GM12878 (cell line): ENCODE measurements around the gene PRR35. TPM values are rescaled to one million over a fixed set of nuclear protein-coding genes. Genes with fewer than 3 reads are reported as not detected.

Experiments used
- CHD1 ChIP-seq: IDR thresholded peaks from 2 replicates; pipeline ENCODE4 v1.6.1; 2012; ENCODE audit warnings: low read depth, low read length, improper control_type of control experiment
- CHD2 ChIP-seq: IDR thresholded peaks from 2 replicates; pipeline ENCODE4 v1.6.1; 2011; ENCODE audit warnings: low read depth, low read length, improper control_type of control experiment, borderline replicate concordance
- FOXK2 ChIP-seq: fragments of 450-650 bp; IDR thresholded peaks from 2 replicates; pipeline ENCODE4 v1.6.1; 2017; ENCODE audit warnings: mild to moderate bottlenecking, moderate library complexity
- MEF2B ChIP-seq: fragments of 450-650 bp; IDR thresholded peaks from 2 replicates; pipeline ENCODE4 v1.6.1; 2018; ENCODE audit warnings: mild to moderate bottlenecking, moderate library complexity; ENCODE audit not compliant: partially characterized antibody, poor library complexity, severe bottlenecking
- SIN3A ChIP-seq: IDR thresholded peaks from 2 replicates; pipeline ENCODE4 v1.6.1; 2012; ENCODE audit warnings: low read depth, low read length, improper control_type of control experiment
- ZNF274 ChIP-seq: IDR thresholded peaks from one replicate; pipeline ENCODE4 v1.8.0; 2011; ENCODE audit not compliant: insufficient read length, insufficient read depth
- polyA plus RNA-seq, 11 experiments: library from polyadenylated mRNA; depleted of rRNA in 4 of 11; unstranded in 6 of 11; stranded (reverse) in 5 of 11; fragments of >200 nt; fragmentation: Nextera tagmentation in 4 of 11; fragmentation: Illumina TruSeq in 1 of 11; extraction: Ambion mirVana in 4 of 11; extraction: Trizol in 1 of 11; gene quantifications; 1 replicate in 1 of 11; 2 replicates in 10 of 11; pipeline versions ENCODE4 v1.2.1 to v1.2.3, GENCODE V29; 2011 to 2016; ENCODE audit warnings: inconsistent platforms in 2 of 11, missing spikeins in 2 of 11, low read depth in 1 of 11
- total RNA-seq, 4 experiments: library from RNA; depleted of rRNA in 3 of 4; stranded (reverse); fragments of >200 nt in 3 of 4; fragmentation: Illumina TruSeq in 1 of 4; extraction: Trizol in 1 of 4; gene quantifications; 2 replicates each; pipeline versions ENCODE4 v1.2.1 to v1.2.3, GENCODE V29; 2013 to 2021
- TF ChIP-seq, protein P1 (sequence below): fragments of 450-650 bp; IDR thresholded peaks from 2 replicates; pipeline ENCODE4 v1.6.1; 2017; ENCODE audit warnings: antibody characterized with exemption, mild to moderate bottlenecking, moderate library complexity
- TF ChIP-seq, protein P2 (sequence below): fragments of 450-650 bp; IDR thresholded peaks from 2 replicates; pipeline ENCODE4 v1.6.1; 2017; ENCODE audit warnings: mild to moderate bottlenecking
- TF ChIP-seq, protein P3 (sequence below): fragments of 450-650 bp; IDR thresholded peaks from 2 replicates; pipeline ENCODE4 v1.6.1; 2017; ENCODE audit warnings: low read depth, mild to moderate bottlenecking, moderate library complexity
- TF ChIP-seq, protein P4 (sequence below): fragments of 150-350 bp; IDR thresholded peaks from 2 replicates; pipeline ENCODE4 v1.6.1; 2014; ENCODE audit warnings: mild to moderate bottlenecking, low read depth, low read length
- TF ChIP-seq, protein P5 (sequence below): fragments of 450-650 bp; IDR thresholded peaks from 2 replicates; pipeline ENCODE4 v1.6.1; 2016; ENCODE audit warnings: mild to moderate bottlenecking
- TF ChIP-seq, protein P6 (sequence below): fragments of 150-350 bp; IDR thresholded peaks from 2 replicates; pipeline ENCODE4 v1.6.1; 2016; ENCODE audit warnings: low read depth, low read length

PRR35 gene
- total and polyA plus RNA-seq, 10 of the 15 experiments (the other 5 are each of a cell fraction or from before 2014, with no cell fraction given): not detected

DNA sequence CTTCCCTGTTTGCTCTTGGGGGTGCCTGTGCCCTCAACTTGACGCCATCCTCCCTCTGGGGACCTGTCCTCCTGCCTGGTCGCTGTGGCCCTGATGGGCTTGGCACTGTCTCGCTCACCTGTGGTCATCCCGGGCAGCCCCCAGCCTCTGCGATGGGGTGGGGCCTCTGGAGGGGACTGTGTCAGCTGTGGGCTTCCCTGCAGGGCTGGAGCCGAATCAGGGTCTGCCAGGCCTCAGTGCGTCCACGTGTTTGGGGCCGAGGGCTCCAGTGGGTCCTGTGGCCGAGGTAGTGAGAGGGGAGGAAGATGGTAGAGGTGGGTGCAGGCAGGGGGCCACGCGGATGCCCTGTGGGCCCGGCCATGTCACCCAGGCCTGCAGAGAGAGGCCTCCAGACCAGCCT lies 17.6 kb downstream of the PRR35 start (continued):
- TF ChIP-seq CHD1 (no peak), ZNF274 (no peak), CHD2 (no peak), MEF2B (no peak), FOXK2 (no peak), SIN3A (no peak)
- TF ChIP-seq, protein P1, sequence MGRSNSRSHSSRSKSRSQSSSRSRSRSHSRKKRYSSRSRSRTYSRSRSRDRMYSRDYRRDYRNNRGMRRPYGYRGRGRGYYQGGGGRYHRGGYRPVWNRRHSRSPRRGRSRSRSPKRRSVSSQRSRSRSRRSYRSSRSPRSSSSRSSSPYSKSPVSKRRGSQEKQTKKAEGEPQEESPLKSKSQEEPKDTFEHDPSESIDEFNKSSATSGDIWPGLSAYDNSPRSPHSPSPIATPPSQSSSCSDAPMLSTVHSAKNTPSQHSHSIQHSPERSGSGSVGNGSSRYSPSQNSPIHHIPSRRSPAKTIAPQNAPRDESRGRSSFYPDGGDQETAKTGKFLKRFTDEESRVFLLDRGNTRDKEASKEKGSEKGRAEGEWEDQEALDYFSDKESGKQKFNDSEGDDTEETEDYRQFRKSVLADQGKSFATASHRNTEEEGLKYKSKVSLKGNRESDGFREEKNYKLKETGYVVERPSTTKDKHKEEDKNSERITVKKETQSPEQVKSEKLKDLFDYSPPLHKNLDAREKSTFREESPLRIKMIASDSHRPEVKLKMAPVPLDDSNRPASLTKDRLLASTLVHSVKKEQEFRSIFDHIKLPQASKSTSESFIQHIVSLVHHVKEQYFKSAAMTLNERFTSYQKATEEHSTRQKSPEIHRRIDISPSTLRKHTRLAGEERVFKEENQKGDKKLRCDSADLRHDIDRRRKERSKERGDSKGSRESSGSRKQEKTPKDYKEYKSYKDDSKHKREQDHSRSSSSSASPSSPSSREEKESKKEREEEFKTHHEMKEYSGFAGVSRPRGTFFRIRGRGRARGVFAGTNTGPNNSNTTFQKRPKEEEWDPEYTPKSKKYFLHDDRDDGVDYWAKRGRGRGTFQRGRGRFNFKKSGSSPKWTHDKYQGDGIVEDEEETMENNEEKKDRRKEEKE: no peak
- TF ChIP-seq, protein P2, sequence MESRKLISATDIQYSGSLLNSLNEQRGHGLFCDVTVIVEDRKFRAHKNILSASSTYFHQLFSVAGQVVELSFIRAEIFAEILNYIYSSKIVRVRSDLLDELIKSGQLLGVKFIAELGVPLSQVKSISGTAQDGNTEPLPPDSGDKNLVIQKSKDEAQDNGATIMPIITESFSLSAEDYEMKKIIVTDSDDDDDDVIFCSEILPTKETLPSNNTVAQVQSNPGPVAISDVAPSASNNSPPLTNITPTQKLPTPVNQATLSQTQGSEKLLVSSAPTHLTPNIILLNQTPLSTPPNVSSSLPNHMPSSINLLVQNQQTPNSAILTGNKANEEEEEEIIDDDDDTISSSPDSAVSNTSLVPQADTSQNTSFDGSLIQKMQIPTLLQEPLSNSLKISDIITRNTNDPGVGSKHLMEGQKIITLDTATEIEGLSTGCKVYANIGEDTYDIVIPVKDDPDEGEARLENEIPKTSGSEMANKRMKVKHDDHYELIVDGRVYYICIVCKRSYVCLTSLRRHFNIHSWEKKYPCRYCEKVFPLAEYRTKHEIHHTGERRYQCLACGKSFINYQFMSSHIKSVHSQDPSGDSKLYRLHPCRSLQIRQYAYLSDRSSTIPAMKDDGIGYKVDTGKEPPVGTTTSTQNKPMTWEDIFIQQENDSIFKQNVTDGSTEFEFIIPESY: no peak
- TF ChIP-seq, protein P3, sequence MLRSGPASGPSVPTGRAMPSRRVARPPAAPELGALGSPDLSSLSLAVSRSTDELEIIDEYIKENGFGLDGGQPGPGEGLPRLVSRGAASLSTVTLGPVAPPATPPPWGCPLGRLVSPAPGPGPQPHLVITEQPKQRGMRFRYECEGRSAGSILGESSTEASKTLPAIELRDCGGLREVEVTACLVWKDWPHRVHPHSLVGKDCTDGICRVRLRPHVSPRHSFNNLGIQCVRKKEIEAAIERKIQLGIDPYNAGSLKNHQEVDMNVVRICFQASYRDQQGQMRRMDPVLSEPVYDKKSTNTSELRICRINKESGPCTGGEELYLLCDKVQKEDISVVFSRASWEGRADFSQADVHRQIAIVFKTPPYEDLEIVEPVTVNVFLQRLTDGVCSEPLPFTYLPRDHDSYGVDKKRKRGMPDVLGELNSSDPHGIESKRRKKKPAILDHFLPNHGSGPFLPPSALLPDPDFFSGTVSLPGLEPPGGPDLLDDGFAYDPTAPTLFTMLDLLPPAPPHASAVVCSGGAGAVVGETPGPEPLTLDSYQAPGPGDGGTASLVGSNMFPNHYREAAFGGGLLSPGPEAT: no peak
- TF ChIP-seq, protein P4, sequence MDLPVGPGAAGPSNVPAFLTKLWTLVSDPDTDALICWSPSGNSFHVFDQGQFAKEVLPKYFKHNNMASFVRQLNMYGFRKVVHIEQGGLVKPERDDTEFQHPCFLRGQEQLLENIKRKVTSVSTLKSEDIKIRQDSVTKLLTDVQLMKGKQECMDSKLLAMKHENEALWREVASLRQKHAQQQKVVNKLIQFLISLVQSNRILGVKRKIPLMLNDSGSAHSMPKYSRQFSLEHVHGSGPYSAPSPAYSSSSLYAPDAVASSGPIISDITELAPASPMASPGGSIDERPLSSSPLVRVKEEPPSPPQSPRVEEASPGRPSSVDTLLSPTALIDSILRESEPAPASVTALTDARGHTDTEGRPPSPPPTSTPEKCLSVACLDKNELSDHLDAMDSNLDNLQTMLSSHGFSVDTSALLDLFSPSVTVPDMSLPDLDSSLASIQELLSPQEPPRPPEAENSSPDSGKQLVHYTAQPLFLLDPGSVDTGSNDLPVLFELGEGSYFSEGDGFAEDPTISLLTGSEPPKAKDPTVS: no peak
- TF ChIP-seq, protein P5, sequence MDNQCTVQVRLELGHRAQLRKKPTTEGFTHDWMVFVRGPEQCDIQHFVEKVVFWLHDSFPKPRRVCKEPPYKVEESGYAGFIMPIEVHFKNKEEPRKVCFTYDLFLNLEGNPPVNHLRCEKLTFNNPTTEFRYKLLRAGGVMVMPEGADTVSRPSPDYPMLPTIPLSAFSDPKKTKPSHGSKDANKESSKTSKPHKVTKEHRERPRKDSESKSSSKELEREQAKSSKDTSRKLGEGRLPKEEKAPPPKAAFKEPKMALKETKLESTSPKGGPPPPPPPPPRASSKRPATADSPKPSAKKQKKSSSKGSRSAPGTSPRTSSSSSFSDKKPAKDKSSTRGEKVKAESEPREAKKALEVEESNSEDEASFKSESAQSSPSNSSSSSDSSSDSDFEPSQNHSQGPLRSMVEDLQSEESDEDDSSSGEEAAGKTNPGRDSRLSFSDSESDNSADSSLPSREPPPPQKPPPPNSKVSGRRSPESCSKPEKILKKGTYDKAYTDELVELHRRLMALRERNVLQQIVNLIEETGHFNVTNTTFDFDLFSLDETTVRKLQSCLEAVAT: no peak
- TF ChIP-seq, protein P6, sequence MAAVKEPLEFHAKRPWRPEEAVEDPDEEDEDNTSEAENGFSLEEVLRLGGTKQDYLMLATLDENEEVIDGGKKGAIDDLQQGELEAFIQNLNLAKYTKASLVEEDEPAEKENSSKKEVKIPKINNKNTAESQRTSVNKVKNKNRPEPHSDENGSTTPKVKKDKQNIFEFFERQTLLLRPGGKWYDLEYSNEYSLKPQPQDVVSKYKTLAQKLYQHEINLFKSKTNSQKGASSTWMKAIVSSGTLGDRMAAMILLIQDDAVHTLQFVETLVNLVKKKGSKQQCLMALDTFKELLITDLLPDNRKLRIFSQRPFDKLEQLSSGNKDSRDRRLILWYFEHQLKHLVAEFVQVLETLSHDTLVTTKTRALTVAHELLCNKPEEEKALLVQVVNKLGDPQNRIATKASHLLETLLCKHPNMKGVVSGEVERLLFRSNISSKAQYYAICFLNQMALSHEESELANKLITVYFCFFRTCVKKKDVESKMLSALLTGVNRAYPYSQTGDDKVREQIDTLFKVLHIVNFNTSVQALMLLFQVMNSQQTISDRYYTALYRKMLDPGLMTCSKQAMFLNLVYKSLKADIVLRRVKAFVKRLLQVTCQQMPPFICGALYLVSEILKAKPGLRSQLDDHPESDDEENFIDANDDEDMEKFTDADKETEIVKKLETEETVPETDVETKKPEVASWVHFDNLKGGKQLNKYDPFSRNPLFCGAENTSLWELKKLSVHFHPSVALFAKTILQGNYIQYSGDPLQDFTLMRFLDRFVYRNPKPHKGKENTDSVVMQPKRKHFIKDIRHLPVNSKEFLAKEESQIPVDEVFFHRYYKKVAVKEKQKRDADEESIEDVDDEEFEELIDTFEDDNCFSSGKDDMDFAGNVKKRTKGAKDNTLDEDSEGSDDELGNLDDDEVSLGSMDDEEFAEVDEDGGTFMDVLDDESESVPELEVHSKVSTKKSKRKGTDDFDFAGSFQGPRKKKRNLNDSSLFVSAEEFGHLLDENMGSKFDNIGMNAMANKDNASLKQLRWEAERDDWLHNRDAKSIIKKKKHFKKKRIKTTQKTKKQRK: no peak
- TF ChIP-seq, all 136 proteins: peak for 0
